Smooth muscle cell (in vitro differentiated cells): ENCODE results near the gene CDK5RAP2. TPM values are rescaled to one million over a fixed set of nuclear protein-coding genes. Genes with fewer than 3 reads are reported as not detected.

Experiments
- DNase-seq: peaks from one replicate; lab custom pipeline; 2025; ENCODE audit not compliant: unreplicated experiment; lab: John Stamatoyannopoulos, UW
- H2AFZ ChIP-seq: fragments of 200-600 bp; sonication (generic); 2 replicates; pipeline ENCODE4 v1.6.0; 2016; ENCODE audit warnings: antibody characterized with exemption, low read depth, mild to moderate bottlenecking
- H3F3A ChIP-seq: fragments of 200-600 bp; sonication (generic); 2 replicates; pipeline ENCODE4 v1.6.0; 2017; ENCODE audit warnings: antibody characterized with exemption, low read depth
- H3K27ac ChIP-seq: fragments of 200-600 bp; sonication (generic); 2 replicates; pipeline ENCODE4 v1.5.1; 2016; ENCODE audit warnings: low read depth, mild to moderate bottlenecking
- H3K27me3 ChIP-seq: fragments of 200-600 bp; sonication (generic); 2 replicates; pipeline ENCODE4 v1.6.1; 2016; ENCODE audit warnings: low read depth, mild to moderate bottlenecking
- H3K36me3 ChIP-seq: fragments of 200-600 bp; sonication (generic); 2 replicates; pipeline ENCODE4 v1.5.1; 2016; ENCODE audit warnings: low read depth
- H3K4me1 ChIP-seq: fragments of 200-600 bp; sonication (generic); 2 replicates; pipeline ENCODE4 v1.5.1; 2016; ENCODE audit warnings: low read depth
- H3K4me2 ChIP-seq: fragments of 200-600 bp; sonication (generic); 2 replicates; pipeline ENCODE4 v1.6.0; 2016; ENCODE audit warnings: mild to moderate bottlenecking
- H3K4me3 ChIP-seq: fragments of 200-600 bp; sonication (generic); 2 replicates; pipeline ENCODE4 v1.5.1; 2016; ENCODE audit warnings: mild to moderate bottlenecking
- H3K79me2 ChIP-seq: fragments of 200-600 bp; sonication (generic); 2 replicates; pipeline ENCODE4 v1.6.0; 2016; ENCODE audit warnings: low read depth, mild to moderate bottlenecking
- H3K9ac ChIP-seq: fragments of 200-600 bp; sonication (generic); 2 replicates; pipeline ENCODE4 v1.6.0; 2016; ENCODE audit warnings: low read depth
- H3K9me3 ChIP-seq: fragments of 200-600 bp; sonication (generic); replicated peaks from 2 replicates; pipeline ENCODE4 v1.5.1; 2016; ENCODE audit warnings: low read depth
- H4K20me1 ChIP-seq: fragments of 200-600 bp; sonication (generic); 2 replicates; pipeline ENCODE4 v1.6.0; 2016; ENCODE audit warnings: low read depth
- WGBS: methylation state at CpG from one replicate; pipeline ENCODE4 v1.1.7; 2016; ENCODE audit warnings: low lambda C conversion rate; 5-methylcytosine and 5-hydroxymethylcytosine counted together
- polyA plus RNA-seq: library from polyadenylated mRNA; unstranded; fragments of >200 nt; fragmentation: Nextera tagmentation; extraction: Ambion mirVana; gene quantifications from 2 replicates; pipeline ENCODE4 v1.2.1, GENCODE V29; 2016
- total RNA-seq: library from RNA; depleted of rRNA; stranded (reverse); fragments of >200 nt; gene quantifications from 2 replicates; pipeline ENCODE4 v1.2.3, GENCODE V29; 2014
- TF ChIP-seq, protein P1 (sequence below): fragments of 200-600 bp; sonication (generic); IDR thresholded peaks from 2 replicates; pipeline ENCODE4 v1.5.1; 2017; ENCODE audit warnings: borderline replicate concordance, mild to moderate bottlenecking, antibody characterized with exemption; ENCODE audit not compliant: insufficient read depth, poor library complexity, severe bottlenecking

CDK5RAP2 gene
- total and polyA plus RNA-seq, 2 experiments from 2014 or later, result 33.7 to 38.3 TPM

GRCh38 chr9:120486835-120487234 is 93.1 kb downstream of the CDK5RAP2 start:
- no peaks in the 10 kb centered on the region for H3K79me2 ChIP-seq
- no peaks in the 10 kb centered on the region for H3K27me3 ChIP-seq
- no peaks in the 10 kb centered on the region for H3K4me1 ChIP-seq
- DNase-seq, result no peak
- no peaks in the 10 kb centered on the region for H3K9me3 ChIP-seq
- H4K20me1 ChIP-seq, result no peaks in the 10 kb centered on the region
- H3F3A ChIP-seq, result no peaks in the 10 kb centered on the region
- no peak overlapping the region for H2AFZ ChIP-seq
- H3K27ac ChIP-seq, result no peak overlapping the region
- peaks cover 4% of the 10 kb centered on the region for H3K36me3 ChIP-seq
- no peak overlapping the region for H3K4me3 ChIP-seq
- TF ChIP-seq, protein P1, sequence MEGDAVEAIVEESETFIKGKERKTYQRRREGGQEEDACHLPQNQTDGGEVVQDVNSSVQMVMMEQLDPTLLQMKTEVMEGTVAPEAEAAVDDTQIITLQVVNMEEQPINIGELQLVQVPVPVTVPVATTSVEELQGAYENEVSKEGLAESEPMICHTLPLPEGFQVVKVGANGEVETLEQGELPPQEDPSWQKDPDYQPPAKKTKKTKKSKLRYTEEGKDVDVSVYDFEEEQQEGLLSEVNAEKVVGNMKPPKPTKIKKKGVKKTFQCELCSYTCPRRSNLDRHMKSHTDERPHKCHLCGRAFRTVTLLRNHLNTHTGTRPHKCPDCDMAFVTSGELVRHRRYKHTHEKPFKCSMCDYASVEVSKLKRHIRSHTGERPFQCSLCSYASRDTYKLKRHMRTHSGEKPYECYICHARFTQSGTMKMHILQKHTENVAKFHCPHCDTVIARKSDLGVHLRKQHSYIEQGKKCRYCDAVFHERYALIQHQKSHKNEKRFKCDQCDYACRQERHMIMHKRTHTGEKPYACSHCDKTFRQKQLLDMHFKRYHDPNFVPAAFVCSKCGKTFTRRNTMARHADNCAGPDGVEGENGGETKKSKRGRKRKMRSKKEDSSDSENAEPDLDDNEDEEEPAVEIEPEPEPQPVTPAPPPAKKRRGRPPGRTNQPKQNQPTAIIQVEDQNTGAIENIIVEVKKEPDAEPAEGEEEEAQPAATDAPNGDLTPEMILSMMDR, result no peak
- no peak overlapping the region for H3K9ac ChIP-seq
- H3K4me2 ChIP-seq, result no peak overlapping the region
- 95% methylated on average over 6 of the region's 6 CpGs for WGBS

DNA sequence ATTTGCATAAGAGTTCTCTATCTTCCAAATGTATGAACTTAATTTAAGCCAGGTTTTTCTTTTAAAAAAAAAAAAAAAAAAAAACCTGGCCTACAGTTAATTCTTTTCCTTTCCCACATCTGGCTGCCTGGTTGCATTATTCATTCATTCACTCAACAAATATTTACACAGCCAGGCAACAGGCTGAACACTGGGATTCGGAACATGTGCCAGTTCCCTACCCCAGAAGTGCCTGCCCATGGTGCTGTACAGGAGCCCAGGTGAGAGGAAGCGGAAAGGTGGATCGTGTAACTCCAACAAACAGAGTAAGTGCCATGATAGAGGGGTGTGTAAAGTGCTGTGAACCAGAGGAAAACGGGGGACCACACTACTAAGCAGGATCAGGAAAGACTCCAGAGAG is 93.6 kb downstream of the CDK5RAP2 start:
- Histone ChIP-seq H3K4me2 (no peak overlapping the region), H3K36me3 (peaks cover 4% of the 10 kb centered on the region), H4K20me1 (no peaks in the 10 kb centered on the region), H3K9ac (no peak overlapping the region), H2AFZ (no peak overlapping the region), H3F3A (no peaks in the 10 kb centered on the region), H3K4me1 (no peaks in the 10 kb centered on the region), H3K9me3 (no peaks in the 10 kb centered on the region), H3K27me3 (no peaks in the 10 kb centered on the region), H3K27ac (no peak overlapping the region), H3K79me2 (no peaks in the 10 kb centered on the region), H3K4me3 (no peak overlapping the region)
- 95% methylated on average over 4 of the region's 4 CpGs for WGBS
- TF ChIP-seq, protein P1, result no peak
- no peak for DNase-seq

- 95% methylated on average over 3 of the region's 3 CpGs for WGBS
- Histone ChIP-seq H3K79me2 (no peaks in the 10 kb centered on the region), H3K4me3 (no peak overlapping the region), H3K27me3 (no peaks in the 10 kb centered on the region), H2AFZ (no peak overlapping the region), H3K9ac (no peak overlapping the region), H3K4me1 (no peaks in the 10 kb centered on the region), H3K4me2 (no peak overlapping the region), H3K9me3 (no peaks in the 10 kb centered on the region), H4K20me1 (no peaks in the 10 kb centered on the region), H3F3A (no peaks in the 10 kb centered on the region), H3K36me3 (peaks cover 3% of the 10 kb centered on the region), H3K27ac (no peak overlapping the region)
- TF ChIP-seq, protein P1, result no peak
- no peak for DNase-seq
Measured at GRCh38 chr9:120485788-120486187, 94.2 kb downstream of the CDK5RAP2 start.

DNA sequence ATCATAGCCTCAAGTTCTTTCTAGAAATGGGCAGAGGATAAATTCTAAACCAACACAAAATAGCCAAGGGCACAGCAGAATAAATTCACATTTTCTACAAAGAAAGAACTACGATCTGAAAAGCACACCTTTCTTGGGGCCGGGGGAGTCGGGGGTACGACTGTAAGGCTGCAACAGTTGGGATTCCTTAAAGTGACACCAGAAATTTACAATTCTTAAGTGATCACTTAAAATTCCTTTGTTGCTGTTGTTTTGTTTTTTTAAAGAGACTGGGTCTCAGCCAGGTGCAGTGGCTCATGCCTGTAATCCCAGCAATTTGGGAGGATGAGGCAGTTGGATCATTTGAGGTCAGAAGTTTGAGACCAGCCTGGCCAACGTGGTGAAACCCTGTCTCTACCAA is 95.8 kb downstream of the CDK5RAP2 start:
- Histone ChIP-seq H3K79me2 (no peaks in the 10 kb centered on the region), H3K4me3 (no peak overlapping the region), H4K20me1 (no peaks in the 10 kb centered on the region), H3K9ac (no peak overlapping the region), H3K27ac (no peak overlapping the region), H3K27me3 (no peaks in the 10 kb centered on the region), H2AFZ (no peak overlapping the region), H3K4me2 (no peak overlapping the region), H3K9me3 (no peaks in the 10 kb centered on the region), H3F3A (no peaks in the 10 kb centered on the region), H3K36me3 (no peaks in the 10 kb centered on the region), H3K4me1 (no peaks in the 10 kb centered on the region)
- DNase-seq, result no peak
- 72% methylated on average over 5 of the region's 5 CpGs for WGBS
- TF ChIP-seq, protein P1, result no peak
